ENCODE results near the gene XYLT1.

Gene XYLT1

GRCh38 chr16:17302214-17302613 lies 168.5 kb downstream of the XYLT1 start:
- DNase-seq, result no peak

- DNase-seq, result no peak
These were observed 169.1 kb downstream of the XYLT1 start for GRCh38 chr16:17301593-17302135.

GRCh38 chr16:17301184-17301583 lies 169.6 kb downstream of the XYLT1 start:
- no peak for DNase-seq

GRCh38 chr16:17299790-17300189 lies 171.0 kb downstream of the XYLT1 start:
- DNase-seq, result no peak

- no peak for DNase-seq
These were observed 172.5 kb downstream of the XYLT1 start for GRCh38 chr16:17298238-17298637.

GRCh38 chr16:17296431-17296830 lies 174.3 kb downstream of the XYLT1 start:
- DNase-seq, result no peak

- DNase-seq, result no peak
These were observed 174.8 kb downstream of the XYLT1 start for GRCh38 chr16:17295948-17296347.

GRCh38 chr16:17294856-17295255 lies 175.9 kb downstream of the XYLT1 start:
- DNase-seq, result no peak

- DNase-seq, result no peak
These were observed 176.8 kb downstream of the XYLT1 start for GRCh38 chr16:17293813-17294558.

GRCh38 chr16:17291289-17291688 lies 179.5 kb downstream of the XYLT1 start:
- no peak for DNase-seq

GRCh38 chr16:17289674-17290635 lies 180.8 kb downstream of the XYLT1 start:
- DNase-seq, result no peak

- DNase-seq, result no peak
These were observed 181.7 kb downstream of the XYLT1 start for GRCh38 chr16:17289050-17289449.

GRCh38 chr16:17287166-17287800 lies 183.5 kb downstream of the XYLT1 start:
- DNase-seq, result no peak

GRCh38 chr16:17286443-17286842 lies 184.3 kb downstream of the XYLT1 start:
- DNase-seq, result no peak

GRCh38 chr16:17283016-17283415 lies 187.7 kb downstream of the XYLT1 start:
- DNase-seq, result no peak

GRCh38 chr16:17282247-17282646 lies 188.5 kb downstream of the XYLT1 start:
- no peak for DNase-seq

- DNase-seq, result no peak
These were observed 189.7 kb downstream of the XYLT1 start for GRCh38 chr16:17281052-17281451.

GRCh38 chr16:17278988-17279387 lies 191.8 kb downstream of the XYLT1 start:
- DNase-seq, result no peak

- no peak for DNase-seq
These were observed 192.8 kb downstream of the XYLT1 start for GRCh38 chr16:17277981-17278381.

GRCh38 chr16:17276610-17277009 lies 194.2 kb downstream of the XYLT1 start:
- no peak for DNase-seq

GRCh38 chr16:17276010-17276530 lies 194.7 kb downstream of the XYLT1 start:
- DNase-seq, result no peak

- DNase-seq, result no peak
These were observed 195.4 kb downstream of the XYLT1 start for GRCh38 chr16:17275076-17276009.
